Measurements from ENCODE around the gene PVALB. TPM values are rescaled to one million over a fixed set of nuclear protein-coding genes. Genes with fewer than 3 reads are reported as not detected.

Gene PVALB
- total and polyA plus RNA-seq, 4 donors, result 0.73 to 3.0 (median 2.4) TPM; not detected in 1

DNA sequence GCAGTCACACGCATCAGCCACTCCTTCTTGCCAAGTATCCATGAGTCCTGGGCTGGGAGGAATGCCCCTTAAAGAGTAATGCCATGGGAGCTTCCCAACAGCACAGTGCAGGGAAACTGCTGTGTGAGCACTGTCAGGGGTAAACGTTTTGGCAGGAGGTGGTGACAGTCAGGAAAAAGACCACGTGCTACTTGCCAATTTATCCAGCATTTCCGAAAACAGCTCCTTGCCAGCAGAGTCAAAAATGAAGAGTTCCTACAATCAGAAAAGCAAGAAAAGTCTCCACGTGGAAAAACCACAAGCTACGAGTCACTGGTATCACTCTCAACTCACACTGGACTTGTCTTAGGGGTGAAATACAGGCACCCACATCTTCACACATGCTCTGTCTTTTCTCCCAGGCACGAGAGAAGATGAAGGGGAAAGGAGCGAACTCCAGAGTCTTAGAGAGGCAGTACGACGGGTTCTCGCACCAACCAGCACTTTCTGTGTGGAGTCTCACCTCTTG lies 50.8 kb downstream of the PVALB start:
- ATAC-seq (ENCODE audit: insufficient read depth, low FRiP score) (no peak), DNase-seq (peak in 1 of 3 donors; percentile 13)
- peaks cover 0 to 29% (median 17%) of the 10 kb centered on the region in 4 donors for H3K36me3 ChIP-seq (ENCODE audit: control insufficient read depth in 4 of 4, insufficient read depth in 4 of 4, low read length in 4 of 4)
- WGBS, 2 donors, result 83 to 88% methylated on average over 11 of the region's 11 CpGs
- H3K9ac ChIP-seq (ENCODE audit: insufficient read depth in 1 of 2, low read length in 2 of 2), result no peak overlapping the region
- H3K9me3 ChIP-seq (ENCODE audit: control insufficient read depth in 4 of 4, insufficient read depth in 3 of 4, low read length in 3 of 4), result no peaks in the 10 kb centered on the region
- TF ChIP-seq CTCF (IDR thresholded peaks at IDR 0.05; ENCODE audit: control extremely low read depth, extremely low read depth), result no peak
- no peak overlapping the region for H3K27ac ChIP-seq (ENCODE audit: low read depth in 1 of 2, low read length in 1 of 2)
- H3K27me3 ChIP-seq (ENCODE audit: control insufficient read depth in 3 of 3, insufficient read depth in 3 of 3, low read length in 2 of 3), result no peaks in the 10 kb centered on the region
- peaks cover 0 to 4% (median 2%) of the 10 kb centered on the region in 5 donors for H3K4me1 ChIP-seq (ENCODE audit: control insufficient read depth in 5 of 5, insufficient read depth in 5 of 5, low read length in 5 of 5)
- no peak overlapping the region for H3K4me3 ChIP-seq

- Histone ChIP-seq H3K4me3 (no peak overlapping the region), H3K9me3 (ENCODE audit: control insufficient read depth in 4 of 4, insufficient read depth in 3 of 4, low read length in 3 of 4) (no peaks in the 10 kb centered on the region), H3K27me3 (ENCODE audit: control insufficient read depth in 3 of 3, insufficient read depth in 3 of 3, low read length in 2 of 3) (no peaks in the 10 kb centered on the region), H3K27ac (ENCODE audit: low read depth in 1 of 2, low read length in 1 of 2) (no peak overlapping the region), H3K9ac (ENCODE audit: insufficient read depth in 1 of 2, low read length in 2 of 2) (no peak overlapping the region), H3K36me3 (ENCODE audit: control insufficient read depth in 4 of 4, insufficient read depth in 4 of 4, low read length in 4 of 4) (peaks cover 0 to 31% (median 17%) of the 10 kb centered on the region in 4 donors), H3K4me1 (ENCODE audit: control insufficient read depth in 5 of 5, insufficient read depth in 5 of 5, low read length in 5 of 5) (peaks cover 0 to 4% (median 2%) of the 10 kb centered on the region in 5 donors)
- no peak for DNase-seq
- WGBS, 2 donors, result 91 to 92% methylated on average over 17 of the region's 17 CpGs
- no peak for TF ChIP-seq CTCF (IDR thresholded peaks at IDR 0.05; ENCODE audit: control extremely low read depth, extremely low read depth)
- ATAC-seq (ENCODE audit: insufficient read depth, low FRiP score), result no peak
These were observed 51.5 kb downstream of the PVALB start for GRCh38 chr22:36765131-36765942.

DNA sequence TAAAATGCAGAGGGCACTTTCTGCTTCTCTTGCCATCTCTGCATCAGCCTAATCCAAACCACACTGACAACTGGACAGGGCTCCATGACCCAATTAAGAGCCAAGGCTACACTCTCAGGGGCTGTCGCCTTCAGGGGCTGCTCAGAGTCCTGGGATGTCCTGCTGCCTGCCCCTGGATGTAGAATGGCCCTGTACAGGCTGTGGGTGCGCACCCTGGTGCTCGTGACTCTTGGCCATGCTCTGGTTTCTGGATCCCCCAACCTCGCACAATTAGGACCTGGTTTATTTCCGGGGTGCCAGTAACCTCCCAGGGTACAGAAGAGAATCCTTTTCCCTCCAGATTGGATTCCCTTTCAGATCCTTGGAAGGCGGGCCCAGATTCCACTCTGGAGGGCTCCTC lies 52.2 kb downstream of the PVALB start:
- Histone ChIP-seq H3K4me3 (no peak overlapping the region), H3K27me3 (ENCODE audit: control insufficient read depth in 3 of 3, insufficient read depth in 3 of 3, low read length in 2 of 3) (no peaks in the 10 kb centered on the region), H3K9ac (ENCODE audit: insufficient read depth in 1 of 2, low read length in 2 of 2) (no peak overlapping the region), H3K36me3 (ENCODE audit: control insufficient read depth in 4 of 4, insufficient read depth in 4 of 4, low read length in 4 of 4) (peaks cover 0 to 31% (median 17%) of the 10 kb centered on the region in 4 donors), H3K9me3 (ENCODE audit: control insufficient read depth in 4 of 4, insufficient read depth in 3 of 4, low read length in 3 of 4) (no peaks in the 10 kb centered on the region), H3K27ac (ENCODE audit: low read depth in 1 of 2, low read length in 1 of 2) (no peak overlapping the region), H3K4me1 (ENCODE audit: control insufficient read depth in 5 of 5, insufficient read depth in 5 of 5, low read length in 5 of 5) (peaks cover 0 to 4% (median 2%) of the 10 kb centered on the region in 5 donors)
- TF ChIP-seq CTCF (IDR thresholded peaks at IDR 0.05; ENCODE audit: control extremely low read depth, extremely low read depth), result no peak
- no peak for DNase-seq
- WGBS, 2 donors, result 94% methylated on average over 6 of the region's 6 CpGs
- ATAC-seq (ENCODE audit: insufficient read depth, low FRiP score), result no peak
